Measurements from ENCODE around the gene OTOP2.
"Not testable (repeated sequence)": the region's sequence is repeated elsewhere in the genome, so short reads cannot be mapped to it uniquely, and the experiment has no call there.

OTOP2 gene

DNA sequence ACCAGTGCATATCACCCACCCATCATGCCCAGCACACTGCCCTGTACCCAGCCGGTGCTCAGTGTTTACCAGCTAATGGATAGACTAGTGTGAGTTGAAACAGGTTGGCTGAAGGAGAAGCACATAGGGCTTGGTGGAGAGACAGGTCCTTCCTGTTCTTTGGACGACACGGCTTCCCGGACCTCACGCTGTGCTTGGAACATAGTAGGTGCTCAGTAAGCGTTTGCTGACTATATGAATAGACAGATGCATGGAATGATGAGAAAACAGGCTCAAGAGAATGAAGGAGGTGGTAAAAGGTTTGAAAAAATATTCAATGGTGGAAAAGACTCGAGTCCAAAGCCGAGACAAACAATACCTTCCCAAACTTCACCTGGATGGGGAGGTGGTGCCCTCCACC, 23.9 kb upstream of the OTOP2 start:
- DNase-seq (ENCODE audit: low read depth in 2 of 3, low spot score in 1 of 3) = no peak

- DNase-seq (ENCODE audit: low read depth in 2 of 3, low spot score in 1 of 3) = no peak
Observed at GRCh38 chr17:74901353-74902135, 22.5 kb upstream of the OTOP2 start.

DNA sequence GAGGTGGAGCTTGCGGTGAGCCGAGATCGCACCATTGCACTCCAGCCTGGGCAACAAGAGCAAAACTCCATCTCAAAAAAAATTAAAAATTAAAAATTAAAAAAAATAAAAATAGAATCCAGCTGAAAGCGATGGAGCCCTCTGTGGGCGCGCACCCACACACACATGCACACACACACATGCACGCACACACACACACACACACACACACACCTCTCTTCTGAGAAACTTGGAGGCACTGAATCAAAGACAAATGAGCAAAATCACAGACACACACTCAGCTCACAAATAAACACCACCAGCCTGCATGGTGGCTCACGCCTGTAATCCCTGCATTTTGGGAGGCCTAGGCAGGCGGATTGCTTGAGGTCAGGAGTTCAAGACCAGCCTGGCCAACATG, 21.0 kb upstream of the OTOP2 start:
- DNase-seq (ENCODE audit: low read depth in 2 of 3, low spot score in 1 of 3) = no peak

GRCh38 chr17:74903671-74904070, 20.4 kb upstream of the OTOP2 start:
- no peak for DNase-seq (ENCODE audit: low read depth in 2 of 3, low spot score in 1 of 3)

DNA sequence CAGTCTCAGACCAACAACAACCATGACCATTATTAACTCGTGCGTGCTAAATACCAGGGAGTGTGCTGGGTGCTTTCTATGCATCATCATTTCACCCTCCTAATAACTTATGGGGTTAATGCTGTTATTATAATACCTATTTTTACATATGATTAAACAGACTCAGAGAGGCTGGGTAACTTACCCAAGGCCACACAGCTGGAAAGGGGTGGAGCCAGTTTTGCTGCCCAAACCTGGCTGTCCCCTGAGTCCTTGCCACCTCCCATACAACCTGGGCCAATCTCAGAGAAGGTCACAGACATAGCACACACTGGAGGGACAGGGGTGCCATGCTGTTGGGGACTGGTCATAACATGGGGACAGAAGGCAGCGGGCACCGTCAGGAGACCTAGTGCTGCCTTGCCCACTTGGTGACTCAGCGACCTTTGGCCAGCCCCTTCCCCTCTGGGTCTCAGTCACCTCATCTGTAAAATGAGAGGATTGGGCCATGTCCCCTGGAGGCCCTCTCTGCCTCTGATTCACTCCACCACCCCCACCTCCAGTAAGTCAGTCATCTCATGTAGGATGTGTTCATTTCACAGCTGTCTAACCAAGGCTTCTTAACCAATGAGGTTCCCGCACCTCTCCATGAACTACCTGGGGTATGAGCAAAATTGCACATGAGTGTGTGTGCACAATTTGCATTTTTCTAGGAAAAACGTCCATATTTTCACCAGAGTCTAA, 19.2 kb upstream of the OTOP2 start:
- DNase-seq (ENCODE audit: low read depth in 2 of 3, low spot score in 1 of 3) = no peak

DNA sequence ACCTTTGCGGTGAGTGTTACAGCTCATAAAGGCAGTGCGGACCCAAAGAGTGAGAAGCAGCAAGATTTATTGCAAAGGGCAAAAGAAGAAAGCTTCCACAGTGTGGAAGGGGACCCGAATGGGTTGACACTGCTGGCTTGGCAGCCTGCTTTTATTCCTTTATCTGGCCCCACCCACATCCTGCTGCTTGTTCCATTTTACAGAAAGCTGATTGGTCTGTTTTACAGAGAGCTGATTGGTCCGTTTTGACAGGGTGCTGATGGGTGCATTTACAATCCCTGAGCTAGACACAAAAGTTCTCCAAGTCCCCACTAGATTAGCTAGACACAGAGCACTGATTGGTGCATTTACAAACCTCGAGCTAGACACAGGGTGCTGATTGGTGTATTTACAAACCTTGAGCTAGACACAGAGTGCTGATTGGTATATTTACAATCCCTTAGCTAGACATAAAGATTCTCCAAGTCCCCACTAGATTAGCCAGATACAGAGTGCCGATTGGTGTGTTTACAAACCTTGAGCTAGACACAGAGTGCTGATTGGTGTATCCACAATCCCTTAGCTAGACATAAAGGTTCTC, 17.8 kb upstream of the OTOP2 start:
- DNase-seq (ENCODE audit: low read depth in 2 of 3, low spot score in 1 of 3) = not testable (repeated sequence)

DNA sequence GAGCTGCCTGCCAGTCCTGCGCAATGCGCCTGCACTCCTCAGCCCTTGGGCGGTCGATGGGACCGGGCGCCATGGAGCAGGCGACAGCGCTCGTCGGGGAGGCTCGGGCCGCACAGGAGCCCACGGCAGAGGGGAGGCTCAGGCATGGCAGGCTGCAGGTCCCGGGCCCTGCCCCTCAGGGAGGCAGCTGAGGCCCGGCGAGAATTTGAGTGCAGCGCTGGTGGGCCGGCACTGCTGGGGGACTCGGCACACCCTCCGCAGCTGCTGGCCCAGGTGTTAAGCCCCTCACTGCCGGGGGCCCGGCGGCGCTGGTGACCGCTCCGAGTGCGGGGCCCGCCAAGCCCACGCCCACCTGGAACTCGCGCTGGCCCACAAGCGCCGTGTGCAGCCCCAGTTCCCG, 17.1 kb upstream of the OTOP2 start:
- DNase-seq (ENCODE audit: low read depth in 2 of 3, low spot score in 1 of 3) = no peak

DNA sequence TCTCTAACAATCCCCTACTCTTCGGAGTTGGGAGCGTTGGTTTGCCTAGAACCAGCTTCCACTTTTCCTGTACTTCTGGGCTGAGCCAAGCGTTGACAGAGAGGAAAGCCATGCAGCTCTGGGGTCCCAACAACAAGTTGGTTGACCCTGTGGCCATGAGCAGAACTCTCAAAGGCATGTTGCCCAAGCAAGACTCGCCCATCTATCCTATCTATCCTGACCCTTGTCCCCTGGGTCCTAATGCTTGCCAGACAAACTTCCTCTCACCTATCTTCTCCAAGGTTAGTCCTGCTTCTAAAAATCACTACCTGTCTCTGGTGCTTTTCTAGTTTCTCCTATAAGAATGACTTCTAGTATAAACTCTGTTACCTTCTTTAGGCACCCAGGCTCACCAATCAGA, 15.0 kb upstream of the OTOP2 start:
- not testable (repeated sequence) for DNase-seq (ENCODE audit: low read depth in 2 of 3, low spot score in 1 of 3)

DNA sequence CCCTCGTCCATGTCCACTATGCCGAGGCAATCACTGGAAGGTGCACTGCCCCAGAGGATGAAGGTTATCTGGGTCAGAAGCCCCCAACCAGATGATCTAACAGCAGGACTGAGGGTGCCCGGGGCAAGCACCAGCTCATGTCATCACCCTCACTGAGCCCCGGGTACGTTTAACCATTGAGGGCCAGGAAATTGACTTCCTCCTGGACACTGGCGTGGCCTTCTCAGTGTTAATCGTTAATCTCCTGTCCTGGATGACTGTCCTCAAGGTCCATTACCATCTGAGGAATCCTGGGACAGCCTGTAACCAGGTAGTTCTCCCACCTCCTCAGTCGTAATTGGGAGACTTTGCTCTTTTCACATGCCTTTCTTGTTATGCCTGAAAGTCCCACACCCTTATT, 12.7 kb upstream of the OTOP2 start:
- not testable (repeated sequence) for DNase-seq (ENCODE audit: low read depth in 2 of 3, low spot score in 1 of 3)

GRCh38 chr17:74916136-74916850, 7.8 kb upstream of the OTOP2 start:
- DNase-seq (ENCODE audit: low read depth in 2 of 3, low spot score in 1 of 3) = no peak

GRCh38 chr17:74916851-74917199, 7.2 kb upstream of the OTOP2 start:
- no peak for DNase-seq (ENCODE audit: low read depth in 2 of 3, low spot score in 1 of 3)

- DNase-seq (ENCODE audit: low read depth in 2 of 3, low spot score in 1 of 3) = no peak
Observed at GRCh38 chr17:74917430-74917829, 6.6 kb upstream of the OTOP2 start.

DNA sequence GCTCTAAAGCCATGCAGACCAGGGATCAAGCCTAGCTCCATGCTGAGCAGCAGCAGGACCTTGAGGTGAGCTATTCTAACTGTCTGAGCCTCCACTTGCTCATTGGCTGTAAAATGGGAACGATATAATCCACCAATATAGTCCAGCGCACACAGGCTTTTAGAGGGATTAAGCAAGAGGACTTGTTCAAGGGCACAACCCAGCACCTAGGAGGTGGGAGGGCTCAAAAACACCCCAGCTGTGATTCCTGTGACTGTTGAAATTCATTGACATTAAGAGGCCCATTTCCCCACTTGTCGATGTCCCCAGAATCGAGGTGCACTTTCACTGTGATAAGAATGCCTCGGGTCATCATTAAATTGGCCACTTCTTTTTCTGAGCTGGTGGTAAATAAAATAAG, 5.2 kb upstream of the OTOP2 start:
- DNase-seq (ENCODE audit: low read depth in 2 of 3, low spot score in 1 of 3) = no peak

DNA sequence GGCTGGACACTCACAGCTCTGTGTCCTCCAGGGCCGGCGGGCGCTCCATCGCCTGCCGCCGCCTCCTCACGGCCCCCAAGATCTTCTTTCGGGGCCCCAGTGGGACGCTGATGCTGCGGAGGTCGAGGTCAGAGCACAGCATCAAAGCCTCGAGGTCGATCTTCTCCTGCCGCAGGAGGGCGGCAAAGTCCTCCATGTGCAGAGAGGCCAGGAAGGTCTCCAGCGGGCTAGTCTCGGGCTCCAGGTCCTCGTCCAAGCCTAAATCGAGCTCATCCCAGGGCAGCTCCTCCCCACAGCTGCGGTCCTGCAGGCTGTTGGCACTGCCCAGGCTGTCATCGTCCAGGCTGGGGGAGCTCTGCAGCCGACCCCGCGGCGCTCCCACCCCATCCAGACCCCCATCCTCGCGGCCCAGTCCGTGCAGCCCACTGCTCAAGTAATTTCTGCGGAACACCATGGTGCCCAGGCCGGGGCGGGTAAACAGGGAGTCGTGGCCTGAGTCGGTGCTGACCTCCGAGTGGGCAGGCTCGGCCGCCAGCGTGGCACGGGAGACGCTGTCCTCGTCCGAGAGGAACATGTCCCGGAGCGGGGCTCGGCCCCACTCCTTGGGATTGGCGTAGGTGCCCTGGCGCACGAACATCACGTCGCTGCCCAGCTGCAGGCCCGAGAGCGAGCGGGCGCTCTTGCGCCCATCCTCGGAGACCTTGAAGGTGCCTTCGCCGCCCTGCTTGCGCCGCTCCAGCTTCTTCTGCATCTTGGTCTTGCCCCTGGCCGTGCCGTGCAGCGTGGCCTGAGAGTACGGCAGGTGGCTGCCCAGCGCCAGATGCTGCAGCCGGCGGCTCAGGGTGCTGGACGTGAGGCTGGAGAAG, 4.4 kb upstream of the OTOP2 start:
- DNase-seq (ENCODE audit: low read depth in 2 of 3, low spot score in 1 of 3) = no peak

- no peak for DNase-seq (ENCODE audit: low read depth in 2 of 3, low spot score in 1 of 3)
Observed at GRCh38 chr17:74920306-74920620, 3.8 kb upstream of the OTOP2 start.

GRCh38 chr17:74920642-74921025, 3.4 kb upstream of the OTOP2 start:
- DNase-seq (ENCODE audit: low read depth in 2 of 3, low spot score in 1 of 3) = no peak

GRCh38 chr17:74921026-74921681, 2.9 kb upstream of the OTOP2 start:
- DNase-seq (ENCODE audit: low read depth in 2 of 3, low spot score in 1 of 3) = no peak

GRCh38 chr17:74921769-74922168, 2.3 kb upstream of the OTOP2 start:
- no peak for DNase-seq (ENCODE audit: low read depth in 2 of 3, low spot score in 1 of 3)

DNA sequence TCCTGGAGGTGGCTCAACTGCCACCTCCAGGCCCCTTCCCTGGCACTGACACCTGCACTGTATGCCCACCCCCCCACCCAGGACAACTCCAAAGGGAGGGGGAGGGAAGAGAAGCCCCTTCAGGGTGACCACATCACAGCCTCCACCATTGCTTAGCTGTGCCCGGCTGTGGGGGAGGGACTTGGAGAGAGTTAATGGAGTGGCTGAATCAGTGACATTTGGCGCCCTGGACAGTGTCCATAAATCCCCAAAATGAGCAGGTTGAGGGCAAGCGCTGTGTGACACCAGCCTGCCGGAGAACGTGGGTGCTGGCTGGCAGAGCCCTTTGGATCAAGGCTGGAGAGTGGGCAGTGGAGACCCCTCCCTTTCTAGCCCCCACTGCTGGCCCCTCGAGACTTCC, 1.9 kb upstream of the OTOP2 start:
- no peak for DNase-seq (ENCODE audit: low read depth in 2 of 3, low spot score in 1 of 3)

GRCh38 chr17:74922694-74923537, 1.2 kb upstream of the OTOP2 start, which contains the start of gene USH1G:
Gene USH1G (minus strand): TSS chr17:74923255. CDS start chr17:74923073, 182 bp downstream.
- DNase-seq (ENCODE audit: low read depth in 2 of 3, low spot score in 1 of 3) = no peak

Data from stimulated activated CD4-positive, alpha-beta T cell treated with anti-CD3 and anti-CD28 coated beads, Interleukin-12 subunit alpha, Interleukin-12 subunit beta, amount 100 ng/mL, for 48 hours (primary cell).